ENCODE data around the gene ARHGEF26.

ARHGEF26 gene

GRCh38 chr3:154164387-154164786 lies 43.2 kb downstream of the ARHGEF26 start:
- DNase-seq, result no peak

- no peak for DNase-seq
Observed at GRCh38 chr3:154168998-154169795, 48.0 kb downstream of the ARHGEF26 start.

- no peak for DNase-seq
Observed at GRCh38 chr3:154169796-154170110, 48.6 kb downstream of the ARHGEF26 start.

- no peak for DNase-seq
Observed at GRCh38 chr3:154170300-154170699, 49.1 kb downstream of the ARHGEF26 start.

- DNase-seq, result no peak
Observed at GRCh38 chr3:154175041-154175440, 53.9 kb downstream of the ARHGEF26 start.

- no peak for DNase-seq
Observed at GRCh38 chr3:154176036-154176435, 54.8 kb downstream of the ARHGEF26 start.

GRCh38 chr3:154177406-154177805 lies 56.2 kb downstream of the ARHGEF26 start:
- no peak for DNase-seq

- DNase-seq, result no peak
Observed at GRCh38 chr3:154178172-154178571, 57.0 kb downstream of the ARHGEF26 start.

- DNase-seq, result no peak
Observed at GRCh38 chr3:154180836-154181691, 59.9 kb downstream of the ARHGEF26 start.

- no peak for DNase-seq
Observed at GRCh38 chr3:154182322-154182922, 61.2 kb downstream of the ARHGEF26 start.

GRCh38 chr3:154182975-154183374 lies 61.8 kb downstream of the ARHGEF26 start:
- DNase-seq, result no peak

GRCh38 chr3:154184582-154184981 lies 63.4 kb downstream of the ARHGEF26 start:
- no peak for DNase-seq

GRCh38 chr3:154188437-154188836 lies 67.2 kb downstream of the ARHGEF26 start:
- DNase-seq, result no peak

- DNase-seq, result no peak
Observed at GRCh38 chr3:154188846-154189245, 67.7 kb downstream of the ARHGEF26 start.

- no peak for DNase-seq
Observed at GRCh38 chr3:154191520-154191919, 70.3 kb downstream of the ARHGEF26 start.

GRCh38 chr3:154192225-154192624 lies 71.0 kb downstream of the ARHGEF26 start:
- no peak for DNase-seq

GRCh38 chr3:154193000-154193615 lies 71.9 kb downstream of the ARHGEF26 start:
- no peak for DNase-seq

GRCh38 chr3:154194877-154195276 lies 73.7 kb downstream of the ARHGEF26 start:
- DNase-seq, result no peak

- no peak for DNase-seq
Observed at GRCh38 chr3:154195620-154196356, 74.6 kb downstream of the ARHGEF26 start.

- no peak for DNase-seq
Observed at GRCh38 chr3:154197751-154198150, 76.6 kb downstream of the ARHGEF26 start.

GRCh38 chr3:154209499-154209898 lies 88.3 kb downstream of the ARHGEF26 start:
- DNase-seq, result no peak

GRCh38 chr3:154210986-154211385 lies 89.8 kb downstream of the ARHGEF26 start:
- no peak for DNase-seq

- DNase-seq, result no peak
Observed at GRCh38 chr3:154214306-154214705, 93.1 kb downstream of the ARHGEF26 start.
